Measurements from ENCODE around the gene KRT71.

KRT71 gene

DNA sequence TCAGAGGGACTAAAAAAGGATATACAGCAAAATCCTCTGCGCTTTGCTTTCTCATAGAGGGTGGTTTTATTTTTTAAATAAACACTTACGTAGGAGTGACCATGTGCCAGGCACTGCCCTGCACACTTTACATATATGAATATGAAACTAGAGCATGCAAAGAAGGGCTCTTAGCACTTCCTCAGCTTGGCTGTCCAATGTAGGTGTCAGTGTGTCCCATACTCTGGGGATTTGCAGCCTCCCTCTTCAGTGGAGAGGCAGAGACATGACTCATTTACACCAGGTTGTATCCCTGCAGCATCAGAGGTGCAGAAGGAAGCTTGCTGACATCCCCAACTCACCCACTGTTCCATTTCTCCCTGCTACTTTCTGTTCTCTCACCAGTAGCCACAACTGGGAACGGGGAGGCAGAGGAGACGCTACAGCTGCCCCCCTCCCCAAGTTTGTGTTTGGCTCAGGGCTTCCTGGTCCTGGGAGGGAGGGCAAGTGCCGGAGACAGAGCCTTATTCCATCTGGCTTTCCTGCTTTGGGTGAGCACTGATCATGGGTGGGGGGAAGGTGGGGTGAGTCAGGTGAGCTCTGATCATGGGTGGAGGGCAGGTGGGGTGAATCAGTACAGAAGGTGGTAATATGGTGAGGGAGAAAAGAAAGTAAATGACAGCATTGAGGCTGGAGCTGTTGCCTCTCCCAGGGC, 27.9 kb downstream of the KRT71 start:
- no peak for DNase-seq (ENCODE audit: low read depth)
- no peak overlapping the region for H3K4me3 ChIP-seq (ENCODE audit: low read depth, low read length)

DNA sequence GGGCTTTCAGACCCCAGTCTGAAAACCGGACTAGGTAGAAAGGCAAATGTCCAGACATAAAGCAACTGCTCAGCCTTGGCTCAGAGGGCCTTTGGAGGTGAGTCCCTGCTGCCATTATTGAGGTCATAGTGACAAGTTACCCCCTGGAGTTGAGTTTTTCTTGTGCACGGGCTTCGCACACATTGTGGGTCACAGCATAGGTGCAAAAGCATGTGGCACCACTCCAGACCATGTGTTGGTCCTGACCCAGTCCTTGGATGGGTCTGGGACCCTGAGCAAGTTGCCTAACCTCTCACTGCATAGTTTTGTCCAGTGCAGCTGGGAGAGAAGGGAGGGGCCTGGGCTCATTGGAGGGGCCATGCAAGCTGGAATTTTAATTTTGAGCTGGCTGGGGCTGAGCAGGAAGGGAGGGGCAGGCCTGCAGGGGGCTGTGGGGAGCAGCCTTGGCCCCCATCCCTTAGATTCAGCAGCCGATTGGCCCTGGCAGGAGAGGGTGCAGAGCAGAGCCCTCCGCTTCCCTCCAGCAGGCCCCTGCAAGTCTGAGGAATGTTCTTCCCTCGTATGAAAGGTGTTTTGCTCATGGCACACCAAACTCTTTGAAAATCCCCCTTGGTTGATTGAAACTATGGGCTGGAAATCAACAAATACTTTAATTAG, 28.6 kb downstream of the KRT71 start:
- no peak for DNase-seq (ENCODE audit: low read depth)

DNA sequence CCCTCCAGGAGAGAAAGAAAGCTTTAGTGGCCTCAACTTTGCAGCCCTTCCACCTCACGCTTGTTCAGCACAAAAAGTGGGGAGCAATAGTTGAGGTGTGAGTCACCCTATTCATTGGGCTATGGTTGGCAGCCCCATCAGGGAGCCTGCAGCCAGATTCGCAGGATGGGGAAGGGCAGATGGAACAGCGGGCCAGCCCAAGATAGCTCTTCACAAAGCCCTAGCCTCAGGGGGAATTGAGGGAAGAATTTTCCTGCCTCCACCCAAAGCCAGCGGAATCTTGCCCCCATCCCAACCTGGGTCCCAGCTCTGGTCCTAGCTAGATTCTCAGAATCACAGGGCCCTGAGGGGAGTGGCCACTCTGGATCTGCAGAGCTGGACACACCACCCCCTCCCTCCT, 29.1 kb downstream of the KRT71 start:
- no peak overlapping the region for H3K4me3 ChIP-seq (ENCODE audit: low read depth, low read length)
- DNase-seq (ENCODE audit: low read depth) = no peak

More for the DNA sequence above, 28.6 kb downstream of the KRT71 start:
- no peak overlapping the region for H3K4me3 ChIP-seq (ENCODE audit: low read depth, low read length)

DNA sequence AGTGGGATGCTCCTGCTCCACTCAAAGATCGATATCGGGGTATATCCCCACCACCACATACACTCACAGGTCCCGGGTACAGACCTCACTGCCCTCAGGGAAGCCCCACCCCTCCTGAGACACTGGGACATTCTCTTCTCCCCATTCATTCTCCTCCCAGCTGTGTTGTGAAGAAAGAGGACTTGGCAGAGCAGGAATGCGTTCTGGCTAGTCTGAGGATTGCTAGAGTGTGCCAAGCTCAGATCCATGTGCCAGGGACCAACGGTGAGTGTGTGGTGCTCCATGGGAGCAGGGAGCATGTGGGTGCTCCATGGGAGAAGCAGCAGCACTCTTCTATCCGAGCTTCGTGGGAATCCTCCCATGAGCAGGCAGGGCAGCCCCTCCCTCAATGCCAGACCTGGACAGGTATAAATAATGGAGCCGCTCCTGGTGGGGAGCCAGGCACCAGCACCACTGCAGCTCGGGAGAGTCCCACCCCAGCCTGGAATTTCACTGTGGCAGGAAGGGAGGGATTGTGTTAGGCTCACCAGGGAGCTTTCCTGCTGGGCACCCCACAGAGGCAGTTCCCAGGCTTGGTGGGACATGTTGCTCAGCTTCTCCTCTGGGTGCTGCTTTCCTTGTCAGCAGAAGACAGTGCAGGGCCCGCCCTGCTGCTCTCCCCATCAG, 30.5 kb downstream of the KRT71 start:
- no peak for DNase-seq (ENCODE audit: low read depth)
- H3K4me3 ChIP-seq (ENCODE audit: low read depth, low read length) = no peak overlapping the region

DNA sequence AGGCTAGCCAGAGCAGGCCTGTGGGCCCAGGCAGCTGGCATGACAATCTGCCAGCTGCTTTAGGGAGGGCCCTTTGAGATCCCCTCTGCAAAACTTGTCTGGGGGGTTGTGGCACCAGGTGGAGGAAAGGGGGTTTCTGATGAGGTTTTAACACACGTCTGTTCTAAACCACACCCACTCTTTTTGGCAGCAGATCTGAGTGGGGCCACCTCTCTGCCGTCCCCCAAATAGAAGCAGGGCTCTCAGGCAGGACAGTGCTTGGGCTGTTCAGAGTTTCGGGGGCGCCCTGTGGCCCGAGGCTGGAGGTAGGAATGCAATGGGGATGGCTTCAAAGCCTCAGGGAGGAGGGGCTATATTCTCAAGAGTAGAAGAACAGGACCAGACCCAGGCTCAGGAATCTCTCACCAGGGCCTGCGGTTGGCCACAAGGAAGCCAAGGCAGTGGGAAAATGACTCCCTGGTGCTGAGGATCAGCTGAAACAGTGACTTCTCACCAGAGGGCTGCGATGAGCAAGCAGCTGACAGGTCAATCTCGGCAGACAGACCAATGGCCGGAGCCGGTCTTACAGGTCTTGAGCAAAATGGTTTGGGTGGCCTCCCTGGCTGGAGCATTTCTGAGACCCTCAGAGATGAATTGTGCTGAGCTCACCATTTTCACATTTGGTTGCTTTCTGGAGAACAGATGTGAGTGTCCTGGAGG, 31.2 kb downstream of the KRT71 start:
- no peak for DNase-seq (ENCODE audit: low read depth)
- no peak overlapping the region for H3K4me3 ChIP-seq (ENCODE audit: low read depth, low read length)

DNA sequence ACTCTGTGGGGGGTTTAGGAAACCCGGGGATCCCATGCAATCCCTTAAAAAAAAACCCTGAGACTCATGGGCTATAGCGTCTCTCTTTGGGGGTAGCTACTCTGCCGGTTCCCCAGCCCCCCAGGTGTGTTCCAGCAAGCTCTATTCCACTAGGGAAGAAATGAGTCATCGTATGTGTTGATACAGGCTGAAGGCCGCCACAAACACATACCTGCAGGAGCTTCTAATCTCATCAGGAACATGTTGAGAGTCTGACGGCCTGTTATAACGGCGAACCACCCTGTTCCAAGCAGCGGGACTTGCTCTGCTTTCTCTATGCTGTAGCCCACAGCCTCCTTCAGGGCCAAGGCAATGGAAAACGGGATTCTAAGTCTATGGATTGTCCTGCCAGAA, 31.8 kb downstream of the KRT71 start:
- no peak overlapping the region for H3K4me3 ChIP-seq (ENCODE audit: low read depth, low read length)

DNA sequence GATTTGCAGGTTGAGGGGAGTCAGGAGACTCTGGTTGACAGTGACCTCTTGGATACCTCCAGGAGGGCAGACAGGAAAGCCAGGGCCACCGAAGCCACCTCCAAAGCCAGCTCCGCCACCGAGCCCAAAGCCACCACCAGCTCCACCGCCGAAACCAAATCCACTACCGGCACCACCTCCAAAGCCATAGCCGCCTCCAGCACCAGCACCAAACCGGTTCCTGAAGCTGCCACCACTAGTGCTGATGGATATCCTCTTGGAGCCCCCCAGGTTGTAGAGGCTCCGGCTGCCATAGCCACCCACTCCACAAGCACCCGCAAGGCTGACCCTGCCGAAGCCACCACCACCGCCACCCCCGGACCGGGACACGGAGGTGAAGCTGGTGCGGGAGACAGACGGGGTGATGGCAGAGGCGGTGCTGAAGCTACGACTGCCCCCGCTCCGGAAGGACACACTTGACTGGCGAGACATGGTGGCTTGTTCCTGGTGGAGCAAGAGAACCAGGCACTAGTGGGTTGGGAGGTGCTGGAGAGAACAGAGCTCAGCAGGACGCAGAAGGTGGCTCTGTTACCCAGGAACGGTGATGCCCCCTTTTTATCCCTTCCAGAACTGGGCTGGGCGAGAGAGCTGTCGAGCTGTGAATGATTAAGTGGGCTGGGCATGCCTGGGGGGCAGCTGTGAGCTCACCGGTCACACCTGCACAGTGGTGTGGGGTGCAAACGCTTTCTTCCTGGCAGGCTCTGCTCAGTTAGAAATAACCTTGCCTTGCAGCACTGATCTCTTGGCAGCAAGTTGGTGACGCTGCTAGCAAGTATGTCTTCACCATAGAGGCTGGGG, 32.9 kb downstream of the KRT71 start, which contains the start of gene KRT5:
KRT5 (minus strand) TSS at position 569 of the 837 bp plus-strand sequence; CDS start at position 471, 98 bp downstream.
- H3K4me3 ChIP-seq (ENCODE audit: low read depth, low read length) = no peak within 1 kb of the TSS
- no peak for DNase-seq (ENCODE audit: low read depth)

More for the DNA sequence above, 31.8 kb downstream of the KRT71 start:
- DNase-seq (ENCODE audit: low read depth) = no peak

DNA sequence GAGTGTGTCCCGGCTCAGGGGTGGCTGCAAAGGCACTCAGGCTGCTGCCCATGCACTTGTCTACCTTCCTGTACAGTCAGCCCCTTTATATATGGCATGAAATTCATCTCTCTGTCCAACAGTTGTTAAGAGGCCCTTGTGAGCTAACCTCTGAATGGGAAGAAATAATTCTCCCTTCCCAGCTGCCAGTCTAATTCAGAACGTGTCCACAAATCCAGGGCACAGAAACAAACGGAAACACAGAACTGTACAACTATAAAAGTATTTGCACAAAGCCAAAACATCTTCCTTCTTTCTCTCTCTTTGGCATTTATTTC, 33.6 kb downstream of the KRT71 start:
- no peak overlapping the region for H3K4me3 ChIP-seq (ENCODE audit: low read depth, low read length)

DNA sequence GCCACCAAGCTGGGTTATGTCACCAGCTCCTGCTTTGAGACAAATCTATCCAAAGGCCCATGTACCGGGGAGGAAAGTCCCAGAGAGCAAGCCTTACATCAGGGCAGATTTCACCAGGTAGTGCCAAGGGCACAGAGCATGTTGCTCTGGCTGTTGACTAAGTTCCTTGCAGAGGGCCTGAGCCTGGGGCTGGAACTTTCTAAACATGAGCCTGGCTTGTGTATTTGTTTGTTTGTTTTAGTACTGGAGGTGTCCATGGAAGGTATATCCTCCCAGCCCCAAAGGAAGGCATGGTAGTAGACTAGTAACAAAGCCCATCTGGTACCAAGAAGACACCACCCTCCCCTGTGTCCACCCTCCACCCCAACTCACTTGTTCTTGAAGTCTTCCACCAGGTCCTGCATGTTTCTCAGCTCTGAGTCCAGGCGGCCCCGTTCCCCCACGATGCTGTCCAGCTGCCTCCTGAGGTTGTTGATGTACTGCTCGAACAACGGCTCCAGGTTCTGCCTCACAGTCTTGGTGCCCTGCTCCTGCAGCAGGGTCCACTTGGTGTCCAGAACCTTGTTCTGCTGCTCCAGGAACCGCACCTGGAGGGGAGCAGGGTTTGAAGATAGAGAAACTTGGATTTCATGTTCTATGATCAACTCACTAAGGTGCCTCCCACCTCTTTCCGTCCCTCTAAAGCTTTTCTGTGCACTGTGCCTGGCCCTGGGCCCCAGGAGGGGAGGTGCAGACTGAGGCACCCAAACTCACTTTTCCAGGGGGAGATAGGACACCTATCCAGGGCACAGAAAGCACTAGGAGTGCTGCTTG, 34.2 kb downstream of the KRT71 start:
- no peak for DNase-seq (ENCODE audit: low read depth)
- no peak overlapping the region for H3K4me3 ChIP-seq (ENCODE audit: low read depth, low read length)

More for the DNA sequence above, 33.6 kb downstream of the KRT71 start:
- DNase-seq (ENCODE audit: low read depth) = no peak

DNA sequence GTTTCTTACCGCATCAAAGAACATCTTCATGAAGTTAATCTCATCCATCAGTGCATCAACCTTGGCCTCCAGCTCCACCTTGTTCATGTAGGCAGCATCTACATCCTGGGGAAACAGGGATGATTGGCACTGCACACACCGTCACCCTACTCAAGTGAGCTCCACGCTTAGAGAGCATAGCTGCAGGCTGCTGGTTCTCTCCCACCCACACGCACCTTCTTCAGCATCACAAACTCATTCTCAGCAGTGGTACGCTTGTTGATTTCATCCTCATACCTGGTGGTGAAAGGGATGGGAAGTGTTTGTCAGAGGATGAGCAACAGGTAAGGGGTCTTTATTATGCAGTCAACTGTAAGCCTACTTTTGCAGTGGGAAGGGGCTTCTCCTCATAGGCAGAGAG, 35.1 kb downstream of the KRT71 start:
- no peak for DNase-seq (ENCODE audit: low read depth)
- no peak overlapping the region for H3K4me3 ChIP-seq (ENCODE audit: low read depth, low read length)

DNA sequence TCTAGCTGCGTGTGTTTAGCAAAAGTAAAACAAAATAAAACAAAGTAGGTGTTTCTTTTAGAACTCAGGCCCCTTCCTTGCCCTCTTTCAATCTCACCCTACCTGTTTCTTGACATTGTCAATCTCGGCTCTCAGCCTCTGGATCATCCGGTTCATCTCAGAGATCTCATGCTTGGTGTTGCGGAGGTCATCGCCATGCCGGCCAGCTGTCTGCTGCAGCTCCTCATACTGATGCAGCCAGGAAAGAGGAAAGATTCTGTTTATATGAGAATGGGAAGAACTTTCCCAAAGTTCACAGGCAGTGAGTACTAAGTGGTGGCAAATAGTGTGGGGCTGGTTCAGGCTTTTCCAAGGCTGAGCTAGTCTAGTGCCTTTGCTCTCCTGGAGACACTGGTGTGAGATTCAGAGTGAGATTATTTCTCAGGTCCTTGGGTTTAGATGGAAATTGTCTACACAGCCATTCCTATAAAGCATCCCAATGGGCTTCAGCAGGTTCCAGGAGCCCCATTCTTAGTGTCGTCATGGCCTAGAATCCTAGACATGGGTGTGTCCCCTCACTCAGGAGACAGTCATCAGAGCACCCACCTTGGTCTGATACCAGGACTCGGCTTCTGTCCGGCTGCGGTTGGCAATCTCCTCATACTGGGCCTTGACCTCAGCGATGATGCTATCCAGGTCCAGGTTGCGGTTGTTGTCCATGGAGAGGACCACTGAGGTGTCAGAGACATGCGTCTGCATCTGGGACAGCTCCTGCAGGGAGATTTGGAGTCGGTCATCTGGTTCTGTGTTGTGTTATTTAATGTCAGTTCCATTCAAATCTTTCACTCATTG, 35.7 kb downstream of the KRT71 start:
- H3K4me3 ChIP-seq (ENCODE audit: low read depth, low read length) = no peak overlapping the region
- DNase-seq (ENCODE audit: low read depth) = no peak

DNA sequence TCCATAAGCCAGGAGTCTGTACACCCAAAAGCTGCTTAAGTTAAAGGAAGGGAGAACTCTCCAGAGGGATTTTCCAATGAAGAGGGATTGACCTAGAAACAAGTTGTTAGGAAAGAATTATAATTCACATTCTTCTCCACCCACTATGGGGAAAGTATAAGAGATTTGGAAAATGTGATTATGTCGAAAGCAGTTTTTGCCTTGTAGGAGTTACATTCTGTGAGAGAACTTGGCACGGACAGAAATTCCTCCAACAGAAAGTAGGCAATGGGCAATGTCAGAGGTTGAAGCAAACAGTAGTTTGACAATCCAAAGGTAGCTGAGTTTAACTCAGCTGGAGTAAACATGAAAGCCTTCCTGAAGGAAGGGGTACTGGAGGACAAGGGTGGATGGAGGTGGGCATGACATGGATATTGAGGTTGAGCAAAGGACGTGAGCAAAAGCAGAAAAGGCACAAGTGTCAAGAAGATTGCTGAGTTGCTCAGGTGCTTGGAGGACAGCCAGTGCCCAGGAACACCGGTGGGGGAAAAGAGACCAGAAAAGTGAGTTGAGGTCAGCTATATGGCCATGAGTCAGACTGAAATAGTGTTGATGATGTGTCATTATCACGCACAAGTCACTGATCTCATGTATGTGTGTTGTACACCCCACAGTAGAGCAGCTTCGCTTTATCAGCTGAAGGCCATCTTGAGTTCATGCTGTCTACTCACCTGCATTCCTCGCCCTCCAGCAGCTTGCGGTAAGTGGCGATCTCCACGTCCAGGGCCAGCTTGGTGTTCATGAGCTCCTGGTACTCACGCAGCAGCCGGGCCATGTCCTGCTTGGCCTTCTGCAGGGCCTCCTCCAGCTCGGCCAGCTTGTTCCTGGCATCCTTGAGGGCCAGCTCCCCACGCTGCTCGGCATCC, 36.8 kb downstream of the KRT71 start:
- DNase-seq (ENCODE audit: low read depth) = no peak
- no peak overlapping the region for H3K4me3 ChIP-seq (ENCODE audit: low read depth, low read length)

DNA sequence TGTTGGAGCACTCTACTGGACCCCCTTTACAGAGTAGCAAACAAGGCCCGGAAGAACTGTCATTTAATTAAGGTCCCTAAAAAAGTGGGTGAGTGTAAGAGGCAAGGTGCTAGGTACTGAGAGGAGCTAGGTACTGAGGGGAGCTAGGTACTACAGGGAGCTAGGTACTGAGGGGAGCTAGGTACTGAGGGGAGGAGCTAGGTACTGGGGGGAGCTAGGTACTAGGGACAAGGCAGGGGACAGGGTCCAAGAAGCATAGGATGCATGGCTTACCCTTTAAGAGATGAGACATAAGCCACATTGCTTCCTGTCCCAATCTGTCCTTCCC, 37.7 kb downstream of the KRT71 start:
- DNase-seq (ENCODE audit: low read depth) = no peak
- H3K4me3 ChIP-seq (ENCODE audit: low read depth, low read length) = no peak overlapping the region

DNA sequence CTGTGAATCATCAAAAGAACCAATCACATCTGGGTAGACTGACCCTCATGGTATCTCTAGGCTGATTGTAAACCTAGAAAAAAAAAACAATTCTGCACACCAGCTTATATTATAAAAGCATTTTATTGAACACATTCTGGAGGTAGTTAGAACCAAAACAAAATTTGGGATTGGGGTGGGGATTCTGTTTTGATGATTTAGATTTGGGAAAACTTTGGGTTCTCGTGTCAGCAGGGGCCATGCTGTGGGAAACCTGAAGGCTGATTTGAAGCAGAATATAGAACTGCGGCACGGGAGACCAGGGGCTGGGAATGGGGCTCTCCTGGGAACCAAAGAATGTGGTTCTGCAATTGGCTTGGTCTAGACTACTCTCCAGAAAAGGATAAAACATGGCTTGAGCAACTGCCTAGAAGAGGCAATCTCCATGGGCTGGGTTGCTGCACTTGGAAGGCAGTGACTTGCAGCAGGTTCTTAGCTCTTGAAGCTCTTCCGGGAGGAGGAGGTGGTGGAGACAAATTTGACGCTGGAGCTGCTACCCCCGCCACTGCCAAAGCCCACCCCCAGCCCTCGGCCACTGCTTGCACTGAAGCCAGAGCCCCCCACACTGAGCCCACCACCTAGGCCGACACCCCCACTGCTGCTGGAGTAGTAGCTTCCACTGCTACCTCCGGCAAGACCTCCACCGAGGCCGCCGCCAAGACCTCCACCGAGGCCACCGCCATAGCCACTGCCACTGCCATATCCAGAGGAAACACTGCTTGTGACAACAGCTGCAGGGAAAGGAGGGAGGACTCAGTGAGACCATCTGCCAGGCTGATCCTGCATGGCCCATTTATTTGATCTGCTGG, 38.2 kb downstream of the KRT71 start:
- no peak overlapping the region for H3K4me3 ChIP-seq (ENCODE audit: low read depth, low read length)
- DNase-seq (ENCODE audit: low read depth) = no peak

DNA sequence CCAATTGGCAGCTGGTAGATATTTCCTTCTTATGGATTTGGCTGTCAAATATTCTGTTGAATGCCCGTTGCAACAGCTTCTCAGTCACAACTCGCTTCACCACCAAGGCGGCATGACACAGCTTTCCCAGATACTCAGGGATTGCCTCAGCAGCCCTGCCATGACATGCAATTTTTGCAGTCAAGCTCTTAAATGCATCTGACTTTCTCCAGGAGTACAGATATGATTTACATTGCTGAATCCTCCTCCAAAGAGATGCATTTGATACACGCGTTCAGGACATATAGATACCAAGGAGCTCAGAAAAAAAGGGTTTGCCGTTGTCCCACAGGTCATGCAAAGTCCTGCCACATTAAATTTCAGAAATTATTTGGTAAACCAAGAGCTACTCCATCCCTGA, 39.2 kb downstream of the KRT71 start:
- no peak for DNase-seq (ENCODE audit: low read depth)
- H3K4me3 ChIP-seq (ENCODE audit: low read depth, low read length) = no peak overlapping the region

DNA sequence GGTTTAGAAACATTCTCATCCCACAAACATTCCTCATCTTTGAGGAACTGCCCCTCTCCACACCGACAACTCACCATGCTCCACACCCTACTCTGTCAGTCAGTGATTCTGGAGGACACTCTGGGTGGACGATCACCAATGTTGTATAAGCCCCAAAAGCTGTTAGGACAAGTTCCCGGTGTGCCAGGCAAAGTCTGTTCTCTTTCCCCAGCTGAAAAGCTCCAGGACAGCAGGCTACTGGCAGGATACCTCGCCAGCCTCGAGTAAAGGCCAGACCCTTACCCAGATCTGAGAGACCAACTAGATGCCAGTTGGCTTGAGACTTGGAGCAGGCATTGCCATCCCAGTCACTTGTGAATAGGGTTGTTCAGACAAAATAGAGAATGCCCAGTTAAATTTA, 44.7 kb downstream of the KRT71 start:
- no peak overlapping the region for H3K4me3 ChIP-seq (ENCODE audit: low read depth, low read length)
- no peak for DNase-seq (ENCODE audit: low read depth)

Data from skeletal muscle cell (primary cell).